Subcutaneous adipose tissue (tissue), 4 donors: Measurements from ENCODE around the gene VTI1A. TPM values are rescaled to one million over a fixed set of nuclear protein-coding genes. Genes with fewer than 3 reads are reported as not detected.

Experiments used
- total RNA-seq, 4 donors: library from RNA; depleted of rRNA; stranded (reverse); fragments of >200 nt; gene quantifications; one replicate each; pipeline ENCODE4 v1.1.0, GENCODE V29; 2016
- TF ChIP-seq, protein P1 (sequence below): fragments of 450-650 bp; IDR thresholded peaks from one replicate; pipeline ENCODE4 v1.5.1; 2016; ENCODE audit warnings: low read depth, mild to moderate bottlenecking, control low read depth, antibody characterized with exemption, moderate library complexity

VTI1A gene
- total RNA-seq, 4 donors from 2014 or later, result 48.4 to 70.3 (median 61.9) TPM

DNA sequence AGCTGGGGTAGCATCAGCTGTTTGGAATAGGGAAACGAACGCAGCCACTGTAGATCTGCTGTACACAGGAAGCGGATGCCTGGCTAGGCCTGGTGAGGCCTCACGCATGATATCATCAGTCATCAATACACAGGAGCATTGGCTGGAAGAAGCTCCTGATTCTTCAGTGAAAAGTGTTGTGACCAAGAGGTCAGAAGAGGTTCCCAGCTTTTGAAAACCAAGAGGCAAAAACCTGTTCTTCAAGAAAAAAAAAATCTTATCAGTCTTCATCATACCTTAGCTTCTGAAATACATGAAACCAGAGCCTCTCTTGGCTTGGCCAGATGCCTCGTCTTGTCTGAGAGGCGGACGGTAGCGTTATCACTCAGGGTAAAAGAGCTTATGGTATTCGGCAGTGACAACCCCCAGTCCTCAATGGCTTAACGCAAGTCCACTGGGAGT, 363.7 kb downstream of the VTI1A start:
- TF ChIP-seq, protein P1, sequence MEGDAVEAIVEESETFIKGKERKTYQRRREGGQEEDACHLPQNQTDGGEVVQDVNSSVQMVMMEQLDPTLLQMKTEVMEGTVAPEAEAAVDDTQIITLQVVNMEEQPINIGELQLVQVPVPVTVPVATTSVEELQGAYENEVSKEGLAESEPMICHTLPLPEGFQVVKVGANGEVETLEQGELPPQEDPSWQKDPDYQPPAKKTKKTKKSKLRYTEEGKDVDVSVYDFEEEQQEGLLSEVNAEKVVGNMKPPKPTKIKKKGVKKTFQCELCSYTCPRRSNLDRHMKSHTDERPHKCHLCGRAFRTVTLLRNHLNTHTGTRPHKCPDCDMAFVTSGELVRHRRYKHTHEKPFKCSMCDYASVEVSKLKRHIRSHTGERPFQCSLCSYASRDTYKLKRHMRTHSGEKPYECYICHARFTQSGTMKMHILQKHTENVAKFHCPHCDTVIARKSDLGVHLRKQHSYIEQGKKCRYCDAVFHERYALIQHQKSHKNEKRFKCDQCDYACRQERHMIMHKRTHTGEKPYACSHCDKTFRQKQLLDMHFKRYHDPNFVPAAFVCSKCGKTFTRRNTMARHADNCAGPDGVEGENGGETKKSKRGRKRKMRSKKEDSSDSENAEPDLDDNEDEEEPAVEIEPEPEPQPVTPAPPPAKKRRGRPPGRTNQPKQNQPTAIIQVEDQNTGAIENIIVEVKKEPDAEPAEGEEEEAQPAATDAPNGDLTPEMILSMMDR, result no peak

DNA sequence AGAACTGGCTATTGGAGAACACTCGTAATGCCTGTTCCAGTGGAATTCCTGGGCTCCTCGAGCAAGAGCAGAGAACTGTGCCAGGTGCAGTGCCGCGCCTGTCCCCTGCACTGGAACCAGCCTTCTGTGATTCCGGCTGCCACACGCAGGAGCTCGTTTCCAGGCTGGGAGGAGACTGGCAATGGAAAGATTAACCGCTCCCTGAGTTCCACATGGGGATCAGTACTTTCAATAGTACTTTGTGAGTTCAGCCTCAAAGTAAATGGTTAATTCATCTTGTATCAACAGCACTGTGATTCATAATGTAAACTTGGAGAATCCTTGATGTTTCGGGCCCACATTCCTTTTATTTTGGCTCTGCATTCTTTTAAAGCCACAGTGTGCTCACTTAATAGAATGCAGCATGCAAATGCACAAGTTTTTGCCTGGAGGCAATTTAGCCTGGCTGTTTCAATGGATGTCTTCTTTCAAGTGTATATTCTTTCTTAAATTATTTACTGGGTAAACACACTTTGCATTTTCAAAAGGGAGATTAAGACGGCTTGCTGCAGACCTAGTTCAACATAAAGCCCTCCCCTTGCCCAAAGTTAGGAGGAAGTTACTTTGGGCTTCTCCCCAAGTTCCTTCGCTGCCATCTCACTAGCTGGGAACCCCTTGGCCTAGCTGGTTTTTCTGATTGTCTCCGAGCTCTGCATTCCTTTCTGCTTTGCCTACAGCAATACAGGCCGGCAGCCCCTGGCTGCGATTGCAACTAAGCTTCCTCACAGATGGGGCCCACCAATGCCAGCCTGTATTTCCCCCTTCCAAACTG, 364.9 kb downstream of the VTI1A start:
- TF ChIP-seq, protein P1, result no peak

DNA sequence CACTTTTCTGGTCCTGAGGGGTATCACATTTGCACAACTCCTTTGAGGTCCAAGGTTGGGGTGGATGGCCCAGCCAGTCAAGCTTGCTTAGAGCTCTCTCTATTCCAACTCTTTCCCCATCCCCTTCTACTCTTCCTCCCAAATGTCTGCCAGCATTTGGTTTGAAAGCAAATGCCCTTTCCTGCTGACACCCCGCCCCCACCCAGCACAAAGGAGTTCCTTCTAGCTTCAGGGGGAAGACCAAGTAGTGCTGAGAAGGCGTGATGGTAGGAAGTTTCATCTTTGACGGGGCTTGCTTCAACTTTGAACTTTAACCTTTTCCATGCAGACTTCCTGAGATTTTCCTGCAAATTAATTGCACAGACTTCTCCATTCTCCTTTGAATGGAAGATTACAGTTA, 365.6 kb downstream of the VTI1A start:
- TF ChIP-seq, protein P1, result no peak

- TF ChIP-seq, protein P1, result no peak
These were observed 367.0 kb downstream of the VTI1A start for GRCh38 chr10:112813866-112814591.

DNA sequence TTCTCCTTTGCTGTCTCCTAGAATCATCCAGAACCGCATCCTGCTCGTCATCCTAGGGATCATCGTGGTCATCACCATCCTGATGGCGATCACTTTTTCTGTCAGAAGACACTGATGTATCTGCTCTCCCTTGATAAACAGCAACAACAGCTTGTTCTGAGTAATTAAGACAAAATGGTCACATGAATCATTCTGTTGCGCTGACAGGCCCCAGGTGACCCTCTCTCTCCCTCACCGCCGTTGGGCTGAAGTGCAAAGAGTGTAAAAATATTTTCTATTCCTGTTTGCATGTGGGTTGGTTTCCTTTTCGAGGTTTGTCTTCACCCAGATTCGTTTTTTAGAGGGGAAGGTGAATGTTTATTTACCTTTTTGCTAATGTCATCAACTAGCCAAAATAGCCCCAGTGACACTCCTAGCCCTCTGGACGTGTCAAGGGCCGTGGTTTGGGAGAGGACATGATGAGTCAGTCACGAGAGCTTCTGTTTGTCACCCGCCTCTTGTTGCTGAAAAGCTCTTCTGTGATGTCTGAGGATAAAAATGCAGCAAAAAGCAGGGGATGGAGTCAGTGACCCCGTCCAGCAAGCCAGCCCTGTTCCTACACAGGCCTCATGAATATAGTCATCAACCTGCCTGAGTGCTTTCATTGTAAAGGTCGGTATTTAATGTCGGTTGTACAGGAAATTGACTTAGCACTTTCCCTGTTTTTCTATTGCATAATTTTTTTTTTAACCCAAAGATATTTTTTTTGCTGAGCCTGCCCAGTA, 368.4 kb downstream of the VTI1A start:
- TF ChIP-seq, protein P1, result no peak

- TF ChIP-seq, protein P1, result no peak
These were observed 369.0 kb downstream of the VTI1A start for GRCh38 chr10:112816033-112816430.

- TF ChIP-seq, protein P1, result no peak
These were observed 369.9 kb downstream of the VTI1A start for GRCh38 chr10:112816891-112817290.
